Measurements from ENCODE around the gene GALNT2.

The GALNT2 gene
- total RNA-seq, result 42.2 to 87.6 reads per million in 2 experiments

DNA sequence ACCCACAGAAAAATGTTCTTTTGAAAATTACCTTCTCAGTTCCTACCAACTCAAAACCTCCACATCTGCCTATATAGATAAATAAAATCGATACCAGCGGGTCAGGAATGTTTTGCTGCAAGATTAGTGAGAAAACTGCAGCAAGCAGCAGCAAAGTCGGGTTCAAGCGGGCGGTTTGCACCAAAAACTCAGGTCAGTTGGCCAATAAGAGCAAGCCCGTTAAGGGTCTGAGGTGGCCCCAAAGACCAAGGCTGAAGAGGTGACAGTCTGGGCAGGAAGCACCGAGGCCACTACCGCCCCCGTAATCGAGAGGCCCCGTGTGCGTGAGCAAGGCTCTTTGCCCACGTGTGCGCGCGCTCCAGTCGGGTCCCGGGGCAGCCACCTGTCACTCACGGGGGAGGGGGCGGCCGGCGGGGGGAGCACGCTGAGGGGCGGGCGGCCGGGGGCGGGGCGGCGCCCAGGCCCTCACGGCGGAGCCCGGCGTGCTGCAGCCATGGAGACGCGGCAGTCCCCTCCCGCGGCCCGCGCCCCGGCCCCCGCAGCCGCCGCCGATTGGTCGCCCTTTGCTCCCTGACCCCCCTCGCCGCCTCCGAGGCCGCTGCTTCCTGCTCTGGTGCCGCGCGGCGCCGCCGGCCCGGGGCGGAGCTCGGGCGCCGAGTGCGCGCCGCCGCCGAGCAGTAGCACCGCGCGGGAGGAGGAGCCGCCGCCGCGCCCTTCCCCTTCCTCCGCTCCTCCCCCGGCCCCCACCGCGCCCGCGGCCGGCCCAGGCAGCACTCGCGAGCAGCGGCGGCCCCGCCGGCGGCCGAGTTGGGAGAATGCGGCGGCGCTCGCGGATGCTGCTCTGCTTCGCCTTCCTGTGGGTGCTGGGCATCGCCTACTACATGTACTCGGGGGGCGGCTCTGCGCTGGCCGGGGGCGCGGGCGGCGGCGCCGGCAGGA, at the start of gene GALNT2:
Gene GALNT2 (plus strand): TSS at position 773 of the 939 bp plus-strand sequence. CDS start 43 bp downstream, at position 816.
- DNase-seq (ENCODE audit: low read depth), result peak; percentile 79

DNA sequence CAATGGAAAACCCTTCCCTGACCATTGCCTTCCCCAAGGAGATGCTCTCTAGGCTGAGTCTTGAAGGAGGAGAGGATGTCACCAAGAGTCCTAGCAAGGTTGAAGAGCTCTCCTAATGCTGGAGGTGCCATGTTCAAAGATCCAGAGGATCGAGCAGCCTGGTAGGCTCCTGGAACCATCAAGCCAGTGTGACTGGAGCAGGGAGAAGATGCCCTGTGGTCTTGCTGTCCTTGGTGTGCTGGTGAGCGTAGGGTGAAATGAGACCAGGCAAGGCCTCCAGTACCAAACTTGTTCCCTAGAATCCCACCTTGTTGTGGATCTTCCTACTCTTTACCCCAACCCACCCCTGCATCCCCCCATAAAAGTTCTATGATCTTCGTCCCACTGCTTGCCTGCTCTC, 46.6 kb upstream of the GALNT2 start:
- DNase-seq (ENCODE audit: low read depth), result no peak

DNA sequence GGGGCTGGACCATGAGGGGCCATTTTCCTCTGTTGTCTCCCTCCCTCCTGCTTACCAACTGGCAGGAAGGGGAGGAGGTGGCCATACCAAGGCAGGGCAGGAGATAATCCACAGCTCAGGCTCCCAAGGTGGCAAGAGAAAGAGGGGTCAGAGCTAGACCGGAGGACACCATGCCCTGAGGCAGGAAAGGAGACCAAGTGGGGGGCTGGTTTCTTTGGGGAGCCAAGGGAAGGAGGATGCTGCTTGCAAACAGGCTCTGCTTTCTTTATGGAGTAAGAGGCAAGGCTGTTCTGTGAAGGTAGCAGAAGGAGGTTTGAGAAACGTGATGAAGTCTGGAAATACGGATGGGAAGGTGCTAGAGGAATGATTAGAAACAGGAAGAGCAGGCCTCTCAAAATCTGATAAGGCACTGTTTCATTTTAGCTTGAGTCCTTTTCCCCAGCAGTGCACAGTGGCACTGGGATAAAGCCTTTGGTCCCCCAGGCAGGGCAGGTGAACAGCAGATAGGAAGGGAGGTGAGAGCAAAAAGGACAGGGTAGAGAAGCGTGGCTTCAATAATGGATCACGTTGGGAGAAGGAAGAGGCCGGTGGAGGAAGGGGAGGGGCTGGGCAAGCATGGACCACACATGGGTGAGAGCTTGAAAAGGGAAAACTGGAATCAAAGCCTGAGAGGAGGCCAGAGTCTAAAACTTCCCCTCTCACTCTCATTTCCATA, 44.2 kb upstream of the GALNT2 start:
- no peak for DNase-seq (ENCODE audit: low read depth)

DNA sequence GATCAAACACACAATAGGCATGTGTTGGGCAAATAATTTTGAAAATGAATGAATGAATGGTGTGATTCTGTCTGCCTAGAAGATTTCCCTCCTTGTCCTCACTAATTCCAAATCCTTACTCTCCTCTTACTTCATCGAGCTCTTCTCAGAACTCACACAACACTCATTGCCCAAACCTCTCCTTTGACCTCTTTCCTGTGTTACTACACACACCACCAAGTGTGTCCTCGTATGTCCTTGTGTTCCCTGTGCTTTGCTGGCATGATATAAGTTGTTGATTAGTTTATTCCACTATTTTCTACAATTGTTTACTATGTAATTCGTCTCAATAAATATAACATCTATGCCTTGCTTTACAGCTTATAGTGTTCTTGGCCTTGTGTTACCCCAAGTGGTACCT, 41.4 kb upstream of the GALNT2 start:
- no peak for DNase-seq (ENCODE audit: low read depth)

DNA sequence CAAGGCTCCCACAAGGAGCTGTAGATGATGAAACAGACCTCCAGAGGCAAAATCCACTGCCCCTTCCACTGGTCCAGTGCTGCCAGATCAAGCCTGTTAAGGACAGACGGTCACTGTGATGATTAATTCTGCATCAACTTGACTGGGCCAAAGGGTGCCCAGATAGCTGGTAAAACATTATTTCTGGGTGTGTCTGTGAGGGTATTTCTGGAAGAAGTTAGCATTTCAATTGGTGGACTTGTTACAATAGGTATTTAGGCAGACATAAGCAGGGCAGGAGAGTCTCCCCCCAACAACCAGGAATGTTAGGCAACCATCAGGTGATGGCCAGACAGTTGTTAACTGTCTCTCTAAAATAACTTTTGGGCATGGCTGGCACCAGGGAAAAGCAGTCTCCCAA, 40.9 kb upstream of the GALNT2 start:
- DNase-seq (ENCODE audit: low read depth), result no peak

DNA sequence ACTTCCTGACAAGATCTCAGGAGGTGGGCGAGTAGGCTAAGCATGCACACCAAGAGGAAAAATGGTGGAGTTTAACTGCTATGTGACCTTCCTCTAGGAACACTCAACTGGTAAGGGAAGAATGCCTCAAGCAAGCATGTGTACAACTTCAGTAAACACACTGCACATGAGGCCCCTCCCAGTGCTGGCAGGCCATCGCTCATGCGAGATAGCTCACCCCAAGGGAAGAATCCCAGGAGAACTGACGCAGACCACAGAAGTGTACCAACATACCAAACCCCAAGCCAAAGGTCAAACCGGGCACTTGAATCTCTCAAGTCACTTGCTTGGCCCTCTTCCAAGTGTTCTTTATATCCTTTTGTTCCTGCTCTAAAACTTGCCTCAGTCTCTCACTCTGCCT, 40.5 kb upstream of the GALNT2 start:
- no peak for DNase-seq (ENCODE audit: low read depth)

DNA sequence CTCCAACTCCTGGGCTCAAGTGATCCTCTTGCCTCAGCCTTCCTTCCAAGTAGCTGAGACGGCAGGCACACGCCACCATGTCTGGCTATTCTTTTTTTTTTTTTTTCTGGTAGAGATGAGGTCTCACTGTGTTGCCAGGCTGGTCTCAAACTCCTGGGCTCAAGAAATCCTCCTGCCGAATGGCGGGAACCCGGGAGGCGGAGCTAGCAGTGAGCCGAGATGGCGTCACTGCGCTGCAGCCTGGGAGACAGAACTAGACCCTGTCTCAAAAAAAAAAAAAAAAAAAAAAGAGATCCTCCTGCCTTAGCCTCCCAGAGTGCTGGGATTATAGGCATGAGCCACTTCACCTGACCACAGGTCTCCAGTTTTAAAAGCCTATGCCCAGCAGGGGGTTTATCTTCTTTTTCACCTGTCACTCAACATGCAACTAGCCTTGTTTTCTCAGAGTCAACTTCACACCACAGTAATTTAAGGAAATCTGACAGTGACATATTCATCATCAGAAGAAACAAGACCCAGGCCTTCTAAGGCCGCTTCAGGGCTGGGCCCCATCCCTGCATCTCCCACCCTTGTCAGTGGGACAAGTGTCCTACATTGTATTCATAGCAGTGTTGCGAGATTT, 38.3 kb upstream of the GALNT2 start:
- DNase-seq (ENCODE audit: low read depth), result no peak

DNA sequence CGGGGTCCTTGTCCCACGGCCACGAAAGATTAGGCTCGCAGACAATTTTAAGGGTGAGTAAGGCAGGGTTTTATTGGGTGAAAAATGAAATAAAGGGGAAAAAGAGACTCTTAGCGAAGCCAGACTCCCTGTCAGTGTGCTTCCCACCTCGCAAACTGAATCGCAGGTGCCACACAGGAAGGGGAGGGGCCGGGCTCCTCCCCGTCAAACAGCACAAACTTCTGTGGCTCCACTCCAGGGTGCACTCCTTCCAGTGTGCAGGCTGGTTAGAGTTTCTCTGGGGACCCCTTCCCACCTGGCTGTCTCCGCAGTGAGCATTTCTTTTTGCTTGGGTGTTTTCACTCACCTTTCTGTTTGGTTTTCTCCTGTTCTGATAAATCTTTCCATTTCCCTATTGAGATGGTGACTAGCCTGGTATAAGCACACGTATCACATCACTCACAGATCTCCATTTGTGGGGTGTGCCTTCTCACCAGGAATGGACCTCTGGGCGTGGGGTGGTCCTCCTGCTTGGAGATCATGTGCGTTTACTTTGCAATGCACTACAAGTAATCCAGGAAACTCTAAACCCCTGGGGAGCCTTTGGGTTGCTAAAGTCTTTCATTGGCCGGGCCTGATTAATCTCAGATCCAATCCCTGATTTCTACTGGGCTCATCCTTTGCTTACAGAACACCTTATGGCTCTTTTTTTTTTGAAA, 37.6 kb upstream of the GALNT2 start:
- DNase-seq (ENCODE audit: low read depth), result no peak

DNA sequence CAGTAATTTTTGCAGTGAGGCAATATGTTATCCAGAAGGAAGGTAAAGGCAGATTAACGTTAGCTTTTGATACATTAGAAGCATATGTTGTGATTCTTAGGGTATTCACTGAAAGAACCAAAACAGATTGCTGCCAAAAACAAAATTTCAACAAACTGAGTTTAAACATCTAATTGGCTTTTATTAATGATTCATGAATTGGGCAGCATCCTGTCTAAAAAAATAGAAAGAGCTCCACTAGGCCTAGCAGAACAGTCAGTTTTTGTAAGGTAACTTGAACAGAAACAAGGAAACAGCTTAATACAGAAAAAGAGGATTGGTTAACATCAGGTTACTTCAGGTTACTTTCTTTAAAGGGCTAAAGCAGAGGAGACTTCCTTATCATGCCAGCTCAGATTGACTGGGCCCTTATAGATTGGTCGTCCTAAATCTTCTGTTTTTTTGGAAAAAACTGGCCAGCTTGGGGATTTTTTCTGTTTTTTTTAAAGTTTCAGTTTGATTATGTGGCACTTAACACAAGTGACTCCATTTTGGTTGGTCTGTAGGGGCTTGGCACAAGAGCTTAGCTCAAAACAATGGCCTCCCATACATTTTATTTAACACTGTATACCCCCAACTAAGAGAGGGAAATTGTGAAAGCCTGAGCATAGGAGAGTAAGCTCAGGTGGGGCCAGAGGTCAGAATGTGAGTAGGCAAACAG, 36.8 kb upstream of the GALNT2 start:
- DNase-seq (ENCODE audit: low read depth), result no peak

DNA sequence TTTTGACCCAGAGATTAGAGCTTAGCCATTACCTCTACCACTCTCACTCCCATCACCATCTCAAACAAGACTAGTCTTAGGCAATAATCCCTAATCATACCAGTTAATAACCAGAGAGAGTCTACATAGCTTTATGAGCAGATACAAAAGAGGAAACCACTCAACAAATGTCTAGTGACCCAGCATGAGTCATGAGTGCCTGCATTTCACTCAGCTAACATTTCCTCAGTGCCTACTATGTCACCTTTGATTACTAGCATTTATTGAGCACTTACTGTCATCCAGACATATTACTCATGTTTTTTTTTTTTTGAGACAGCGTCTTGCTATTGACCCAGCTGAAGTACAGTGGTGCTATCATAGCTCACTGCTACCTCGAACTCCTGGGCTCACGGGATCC, 35.9 kb upstream of the GALNT2 start:
- DNase-seq (ENCODE audit: low read depth), result no peak

DNA sequence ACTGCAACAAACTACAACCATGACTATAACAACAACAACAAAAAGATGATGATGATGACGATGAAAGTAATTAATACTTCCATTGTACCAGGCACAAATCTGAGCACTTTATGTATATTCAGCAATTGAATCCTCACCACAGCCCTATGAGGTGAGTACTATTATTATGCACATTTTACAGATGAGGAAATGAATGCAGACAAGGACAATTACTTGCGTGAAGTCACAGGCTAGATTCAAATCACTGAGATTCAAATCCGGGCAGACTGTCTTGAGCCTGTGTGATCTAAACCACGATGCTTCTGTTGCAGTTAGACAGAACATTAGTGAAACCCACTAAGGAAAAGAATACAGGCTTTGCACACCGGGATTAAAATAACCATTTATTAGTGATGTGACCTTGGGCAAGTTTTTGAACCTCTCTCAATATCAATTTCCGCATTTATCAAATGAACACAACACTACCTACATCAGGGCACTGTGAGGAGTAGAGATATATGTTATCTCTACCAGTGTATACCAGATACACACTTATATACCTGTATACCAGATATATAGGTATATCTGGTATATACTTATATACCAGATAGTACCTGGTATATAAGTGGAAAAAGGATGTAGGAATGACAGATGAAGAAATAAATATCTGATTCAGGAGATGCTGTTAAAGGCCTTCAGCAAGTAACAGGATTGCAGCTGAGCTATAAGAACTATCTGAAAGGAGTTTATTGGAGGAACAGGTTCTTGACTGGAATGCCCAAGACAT, 34.3 kb upstream of the GALNT2 start:
- DNase-seq (ENCODE audit: low read depth), result no peak

DNA sequence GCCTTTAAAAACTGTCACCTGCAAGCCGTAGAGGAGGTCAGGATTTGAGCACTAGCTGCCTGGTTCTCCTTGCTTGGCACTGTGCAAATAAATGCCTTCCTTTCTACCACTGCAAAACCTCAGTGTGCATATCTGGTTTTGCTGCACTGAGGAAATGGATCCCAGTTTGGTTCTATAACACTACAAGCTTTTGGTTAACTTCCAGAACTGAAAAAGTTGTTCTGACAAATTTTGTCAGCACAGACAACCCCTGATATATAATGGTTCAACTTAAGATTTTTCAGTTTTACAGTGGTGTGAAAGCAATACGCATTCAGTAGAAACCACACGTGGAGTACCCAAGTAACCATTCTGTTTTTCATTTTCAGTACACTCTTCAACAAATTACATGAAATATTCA, 29.8 kb upstream of the GALNT2 start:
- DNase-seq (ENCODE audit: low read depth), result no peak

DNA sequence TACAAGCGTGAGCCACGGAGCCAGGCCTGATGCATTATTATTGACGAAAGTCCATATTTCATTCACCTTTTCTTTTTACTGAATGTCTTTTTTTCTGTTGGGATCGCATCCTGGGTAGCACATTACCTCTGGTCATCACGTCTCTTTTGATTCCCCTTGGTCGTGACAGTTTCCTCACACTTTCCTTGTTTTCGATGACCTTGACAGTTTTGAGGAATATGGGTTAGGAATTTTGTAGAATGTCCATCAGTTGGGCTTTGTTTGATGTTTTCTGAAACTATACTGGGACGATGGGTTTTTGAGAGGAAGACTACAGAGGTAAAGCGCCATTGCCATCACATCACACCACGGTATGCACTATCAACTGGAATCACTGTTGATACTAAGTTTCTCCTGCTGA, 26.6 kb upstream of the GALNT2 start:
- no peak for DNase-seq (ENCODE audit: low read depth)

DNA sequence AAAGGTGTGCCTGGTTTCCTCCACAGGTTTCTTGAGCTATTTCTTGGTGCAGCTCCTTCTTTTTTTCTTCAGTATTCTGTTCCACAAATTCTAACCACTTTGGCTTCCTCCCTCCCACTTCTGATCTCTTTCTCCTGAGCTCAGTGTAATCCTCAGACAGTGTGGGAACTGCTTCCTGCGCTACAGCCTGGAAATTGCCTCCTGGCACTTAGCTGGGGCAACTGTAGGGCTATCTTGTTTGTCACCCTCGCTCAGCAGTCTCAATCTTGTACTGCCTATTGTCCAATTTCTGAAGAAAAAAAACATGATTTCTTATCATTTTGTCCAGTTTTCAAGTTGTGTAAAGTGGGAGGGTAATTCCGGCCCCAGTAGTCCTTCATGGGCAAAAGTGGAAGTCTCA, 24.0 kb upstream of the GALNT2 start:
- no peak for DNase-seq (ENCODE audit: low read depth)

DNA sequence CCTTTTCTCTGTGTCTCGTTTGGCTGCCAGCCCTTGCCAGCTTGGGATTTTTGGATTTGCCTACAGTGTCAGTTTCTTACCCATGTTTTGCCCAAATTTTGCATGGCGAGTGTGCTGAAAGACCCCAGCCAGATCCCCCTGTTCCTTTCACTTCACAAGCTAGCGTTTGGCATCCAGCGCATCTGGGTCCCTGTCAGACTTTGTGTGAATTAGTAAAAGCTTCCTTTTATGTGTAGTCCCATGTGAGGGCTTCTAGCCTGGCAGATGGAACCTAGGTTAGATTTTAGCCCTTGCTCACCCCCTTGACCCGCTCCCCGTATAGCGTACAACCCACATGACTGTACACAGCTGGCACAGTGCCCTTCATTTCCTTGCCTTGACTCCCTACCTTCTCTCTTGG, 22.3 kb upstream of the GALNT2 start:
- no peak for DNase-seq (ENCODE audit: low read depth)

DNA sequence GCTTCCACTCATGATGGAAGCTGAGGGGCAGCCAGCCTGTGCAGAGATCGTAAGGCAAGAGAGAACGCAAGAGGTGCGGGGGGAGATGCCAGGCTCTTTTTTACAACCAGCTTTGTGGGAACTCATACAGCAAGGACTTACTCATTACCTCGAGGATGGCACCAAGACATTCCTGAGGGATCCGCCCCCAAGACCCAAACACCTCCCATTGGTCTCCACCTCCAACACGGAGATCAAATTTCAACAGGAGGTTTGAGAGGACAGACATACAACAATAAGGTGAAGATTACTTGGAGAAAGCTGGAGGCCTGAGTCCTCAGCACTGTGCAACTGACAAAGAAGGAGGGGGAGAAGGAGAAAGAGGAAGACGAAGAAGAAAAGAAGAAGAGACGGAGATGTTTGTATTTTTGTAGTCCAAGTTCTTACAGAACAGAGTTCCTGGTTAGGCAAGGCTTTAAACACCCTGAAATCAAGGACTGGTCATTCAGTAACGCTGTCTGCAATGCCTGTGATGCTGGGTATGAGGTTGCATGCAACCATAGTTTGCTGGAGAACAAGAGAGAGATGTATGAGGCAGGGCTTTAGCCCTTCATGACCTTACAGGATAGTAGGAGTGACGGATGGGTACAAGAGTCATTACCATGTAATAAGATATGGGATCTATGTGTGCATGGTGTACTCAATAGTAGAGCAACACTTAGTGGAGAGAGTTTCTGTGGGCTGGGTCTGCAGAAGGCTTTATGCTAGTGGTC, 19.7 kb upstream of the GALNT2 start:
- no peak for DNase-seq (ENCODE audit: low read depth)

DNA sequence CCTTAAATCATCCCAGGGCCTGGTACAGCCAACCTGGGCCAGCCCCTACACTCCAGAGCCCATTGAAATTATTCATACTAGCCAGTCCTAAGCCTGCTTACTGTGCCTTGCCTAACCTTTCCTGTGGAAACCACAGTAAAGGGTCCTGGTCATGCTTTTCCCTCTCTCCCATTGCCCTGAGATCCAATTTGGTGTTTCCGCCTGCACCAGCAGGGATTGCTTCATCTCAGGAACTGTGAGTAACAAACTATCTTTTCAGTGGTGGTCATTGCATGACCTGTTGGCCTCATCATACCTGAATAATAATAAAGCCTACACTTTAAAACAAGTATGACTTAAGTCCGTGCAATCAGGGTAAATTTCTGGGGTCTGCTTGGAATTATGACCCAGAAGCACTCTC, 18.7 kb upstream of the GALNT2 start:
- no peak for DNase-seq (ENCODE audit: low read depth)

DNA sequence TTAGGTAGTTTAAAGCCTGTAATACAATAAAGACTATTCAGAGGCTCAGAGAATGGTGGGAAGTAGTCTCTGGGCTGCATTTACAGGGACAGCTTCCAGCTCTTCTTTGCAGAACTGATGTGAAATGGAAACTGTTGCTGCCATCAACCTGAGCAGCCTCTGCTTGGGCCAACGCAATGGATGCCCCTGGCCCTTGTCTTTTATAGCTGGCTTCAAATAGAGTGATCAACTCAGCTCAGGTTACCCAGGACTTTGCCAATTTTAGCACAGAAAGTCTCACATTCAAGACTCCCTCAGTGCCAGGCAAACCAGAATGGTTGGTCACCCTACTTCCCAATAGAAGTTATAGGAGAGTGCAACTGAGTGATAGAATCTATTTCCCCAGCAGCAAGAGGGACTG, 18.1 kb upstream of the GALNT2 start:
- no peak for DNase-seq (ENCODE audit: low read depth)

DNA sequence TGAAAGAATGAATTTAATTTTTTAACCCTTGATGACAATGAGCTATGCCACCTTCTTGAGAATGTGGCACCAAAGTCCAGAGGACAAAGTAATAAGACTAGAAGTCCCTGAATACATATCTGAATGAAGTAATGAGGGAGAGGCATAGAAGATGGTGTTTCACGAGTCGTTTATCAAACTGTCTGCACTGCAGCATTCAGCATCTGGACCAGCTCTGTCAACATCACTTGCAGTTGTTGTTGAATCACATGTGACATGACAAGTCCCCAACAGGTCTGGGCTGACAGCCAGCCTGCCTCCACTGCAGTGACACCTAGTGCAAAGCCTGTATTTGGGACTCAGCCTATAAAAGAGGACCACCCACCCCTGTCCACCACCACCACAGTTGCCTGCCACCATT, 17.3 kb upstream of the GALNT2 start:
- DNase-seq (ENCODE audit: low read depth), result no peak

Measured in T follicular helper cell (primary cell).